Mesothelial cell of epicardium (in vitro differentiated cells): ENCODE results near the gene VWA8. TPM values are rescaled to one million over a fixed set of nuclear protein-coding genes. Genes with fewer than 3 reads are reported as not detected.

Experiments used
- DNase-seq, 2 experiments: peaks; one replicate each; pipeline ENCODE4 v3.0.0; 2021; ENCODE audit warnings: low spot score in 2 of 2; ENCODE audit not compliant: unreplicated experiment in 2 of 2
- H3K27ac Mint-ChIP-seq: 2 replicates; pipeline ENCODE4 v1.8.0; 2021; ENCODE audit warnings: mixed read lengths
- H3K27me3 Mint-ChIP-seq: 2 replicates; pipeline ENCODE4 v1.8.0; 2021; ENCODE audit warnings: low read depth, mixed read lengths
- H3K36me3 Mint-ChIP-seq: 2 replicates; pipeline ENCODE4 v1.8.0; 2021; ENCODE audit warnings: mixed read lengths
- H3K4me1 Mint-ChIP-seq: 2 replicates; pipeline ENCODE4 v1.8.0; 2021; ENCODE audit warnings: mixed read lengths
- H3K4me3 Mint-ChIP-seq: 2 replicates; pipeline ENCODE4 v1.8.0; 2021; ENCODE audit warnings: mild to moderate bottlenecking, moderate library complexity, mixed read lengths
- H3K9me3 Mint-ChIP-seq: 2 replicates; pipeline ENCODE4 v1.8.0; 2021; ENCODE audit warnings: mixed read lengths
- CTCF ChIP-seq: fragments of 200-600 bp; sonication (generic); IDR thresholded peaks from one replicate; pipeline ENCODE4 v1.5.0; 2021; ENCODE audit warnings: antibody characterized with exemption; ENCODE audit not compliant: unreplicated experiment
- total RNA-seq: library from RNA; stranded (reverse); gene quantifications from 3 replicates; pipeline ENCODE4 v1.2.1, GENCODE V29; 2021

Gene VWA8
- total RNA-seq, 1 donor from 2014 or later: 20.0 TPM

DNA sequence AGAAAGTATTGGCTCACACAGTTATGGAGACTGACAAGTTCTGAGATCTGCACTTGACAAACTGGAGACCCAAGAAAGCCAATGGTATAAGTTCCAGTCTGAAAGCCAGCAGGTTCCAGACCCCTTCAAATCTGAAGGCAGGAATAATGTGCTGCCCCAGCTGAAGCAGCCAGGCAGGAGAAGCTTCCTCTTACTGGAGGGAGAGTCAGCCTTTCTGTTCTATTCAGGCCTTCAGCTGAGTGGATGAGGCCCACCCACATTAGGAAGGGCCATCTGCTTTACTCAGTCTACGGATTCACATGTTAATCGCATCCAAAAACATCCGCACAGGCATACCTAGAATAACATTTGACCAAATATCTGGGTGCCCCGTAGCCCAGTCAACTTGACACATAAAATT is 8.2 kb upstream of the VWA8 start:
- H3K4me1 Mint-ChIP-seq: no peaks in the 10 kb centered on the region
- H3K36me3 Mint-ChIP-seq: no peaks in the 10 kb centered on the region
- DNase-seq: no peak
- H3K4me3 Mint-ChIP-seq: no peak overlapping the region
- no peak overlapping the region for H3K27ac Mint-ChIP-seq
- no peak for TF ChIP-seq CTCF
- H3K27me3 Mint-ChIP-seq: peaks cover 2% of the 10 kb centered on the region
- peaks cover 4% of the 10 kb centered on the region for H3K9me3 Mint-ChIP-seq

- Mint-ChIP-seq H3K4me1 (peaks cover 3% of the 10 kb centered on the region), H3K9me3 (peaks cover 4% of the 10 kb centered on the region), H3K27ac (no peak overlapping the region), H3K4me3 (no peak overlapping the region), H3K36me3 (no peaks in the 10 kb centered on the region), H3K27me3 (peaks cover 2% of the 10 kb centered on the region)
- no peak for TF ChIP-seq CTCF
- DNase-seq: no peak
Measured at GRCh38 chr13:41966671-41967070, 5.8 kb upstream of the VWA8 start.

GRCh38 chr13:41962994-41963393 is 2.1 kb upstream of the VWA8 start:
- H3K9me3 Mint-ChIP-seq: no peaks in the 10 kb centered on the region
- no peak for DNase-seq
- H3K4me3 Mint-ChIP-seq: no peak overlapping the region
- peaks cover 2% of the 10 kb centered on the region for H3K27me3 Mint-ChIP-seq
- no peak for TF ChIP-seq CTCF
- no peak overlapping the region for H3K27ac Mint-ChIP-seq
- no peaks in the 10 kb centered on the region for H3K36me3 Mint-ChIP-seq
- peaks cover 30% of the 10 kb centered on the region for H3K4me1 Mint-ChIP-seq

GRCh38 chr13:41961466-41961760 is 504 bp upstream of the VWA8 start:
- Mint-ChIP-seq H3K4me3 (peak overlapping the region; percentile 88), H3K36me3 (no peaks in the 10 kb centered on the region), H3K9me3 (no peaks in the 10 kb centered on the region), H3K4me1 (peaks cover 30% of the 10 kb centered on the region), H3K27ac (peak overlapping the region; percentile 95), H3K27me3 (peaks cover 2% of the 10 kb centered on the region)
- no peak for DNase-seq
- TF ChIP-seq CTCF: no peak

- Mint-ChIP-seq H3K4me3 (peak overlapping the region; percentile 88), H3K36me3 (no peaks in the 10 kb centered on the region), H3K27me3 (peaks cover 2% of the 10 kb centered on the region), H3K4me1 (peaks cover 30% of the 10 kb centered on the region), H3K9me3 (no peaks in the 10 kb centered on the region), H3K27ac (peak overlapping the region; percentile 70)
- no peak for DNase-seq
- no peak for TF ChIP-seq CTCF
Measured at GRCh38 chr13:41960211-41960636, 685 bp downstream of the VWA8 start.

DNA sequence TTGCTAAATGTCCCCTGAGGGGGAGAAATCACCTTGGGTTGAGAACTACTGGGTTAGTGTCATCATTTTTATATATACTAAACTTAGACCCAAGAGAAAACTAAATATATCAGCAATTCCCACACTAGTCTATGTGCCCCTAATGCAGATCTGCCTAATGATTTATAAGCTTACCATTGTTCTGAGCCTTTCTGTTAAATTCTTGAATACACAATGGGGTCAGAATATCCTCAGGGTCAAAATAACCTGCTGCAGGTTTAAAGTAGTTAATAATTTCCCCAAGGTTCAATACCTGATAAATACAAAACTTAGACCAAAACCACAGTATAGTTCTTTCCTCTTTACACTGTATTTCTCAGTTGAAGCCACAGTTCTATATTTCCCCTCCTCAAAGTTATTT is 4.6 kb downstream of the VWA8 start:
- H3K9me3 Mint-ChIP-seq: no peaks in the 10 kb centered on the region
- no peaks in the 10 kb centered on the region for H3K36me3 Mint-ChIP-seq
- no peak overlapping the region for H3K27ac Mint-ChIP-seq
- no peaks in the 10 kb centered on the region for H3K27me3 Mint-ChIP-seq
- no peak for TF ChIP-seq CTCF
- H3K4me1 Mint-ChIP-seq: peaks cover 32% of the 10 kb centered on the region
- H3K4me3 Mint-ChIP-seq: no peak overlapping the region
- no peak for DNase-seq
